K562 (cell line): ENCODE measurements around the gene LRP10. TPM values are rescaled to one million over a fixed set of nuclear protein-coding genes. Genes with fewer than 3 reads are reported as not detected.

Source experiments
- CBFA2T3 ChIP-seq: fragments of 450-650 bp; IDR thresholded peaks from 2 replicates; pipeline ENCODE4 v1.6.1; 2017
- DDX20 ChIP-seq: fragments of 450-650 bp; IDR thresholded peaks from 2 replicates; pipeline ENCODE4 v1.6.1; 2016; ENCODE audit warnings: missing genetic modification characterization, low read depth, mild to moderate bottlenecking, missing compliant biosample characterization, moderate library complexity
- GATAD2A ChIP-seq: fragments of 450-650 bp; IDR thresholded peaks from 2 replicates; pipeline ENCODE4 v1.6.1; 2017
- GATAD2B ChIP-seq: fragments of 450-650 bp; IDR thresholded peaks from 2 replicates; pipeline ENCODE4 v1.6.1; 2017; ENCODE audit warnings: mild to moderate bottlenecking, borderline replicate concordance
- KAT8 ChIP-seq: fragments of 450-650 bp; IDR thresholded peaks from 2 replicates; pipeline ENCODE4 v1.6.1; 2016; ENCODE audit warnings: low read depth, mild to moderate bottlenecking
- LCOR ChIP-seq: sonication (generic); formaldehyde crosslinking; IDR thresholded peaks from 2 replicates; pipeline ENCODE4 v1.8.0; 2022; ENCODE audit warnings: mild to moderate bottlenecking, missing genetic modification reagents
- MIER1 ChIP-seq: fragments of 450-650 bp; IDR thresholded peaks from 2 replicates; pipeline ENCODE4 v1.6.1; 2016; ENCODE audit warnings: antibody characterized with exemption, mild to moderate bottlenecking, low read depth
- NCOR1 ChIP-seq: fragments of 450-650 bp; IDR thresholded peaks from 2 replicates; pipeline ENCODE4 v1.6.1; 2016; ENCODE audit warnings: mild to moderate bottlenecking, moderate library complexity
- NFXL1 ChIP-seq: fragments of 450-650 bp; formaldehyde crosslinking; IDR thresholded peaks from 2 replicates; pipeline ENCODE4 v1.4.0; 2021; ENCODE audit warnings: mild to moderate bottlenecking
- PHF21A ChIP-seq: fragments of 450-650 bp; IDR thresholded peaks from 2 replicates; pipeline ENCODE4 v1.6.1; 2017; ENCODE audit warnings: low read depth, borderline replicate concordance
- POLR2B ChIP-seq: fragments of 450-650 bp; IDR thresholded peaks from 2 replicates; pipeline ENCODE4 v1.6.1; 2018; ENCODE audit warnings: low read depth; ENCODE audit not compliant: partially characterized antibody
- PURB ChIP-seq: sonication (generic); formaldehyde crosslinking; IDR thresholded peaks from 2 replicates; pipeline ENCODE4 v1.9.0; 2021; ENCODE audit warnings: low read depth, mild to moderate bottlenecking, missing genetic modification reagents
- RBM34 ChIP-seq: fragments of 200-400 bp; formaldehyde crosslinking; IDR thresholded peaks from 2 replicates; pipeline ENCODE4 v1.6.1; 2018; ENCODE audit warnings: low read length, borderline replicate concordance; ENCODE audit not compliant: insufficient read depth
- SMARCA5 ChIP-seq: fragments of 450-650 bp; IDR thresholded peaks from 2 replicates; pipeline ENCODE4 v1.6.1; 2016
- SOX6 ChIP-seq: fragments of 450-650 bp; IDR thresholded peaks from 2 replicates; pipeline ENCODE4 v1.6.1; 2014; ENCODE audit warnings: mild to moderate bottlenecking
- STAG1 ChIP-seq: sonication (generic); formaldehyde crosslinking; IDR thresholded peaks from 2 replicates; pipeline ENCODE4 v1.5.0; 2020; ENCODE audit warnings: missing genetic modification reagents, borderline replicate concordance
- TBL1XR1 ChIP-seq, 2 experiments: IDR thresholded peaks; 2 replicates each; pipeline ENCODE4 v1.6.1; 2012; ENCODE audit warnings: improper control_type of control experiment in 2 of 2, low read length in 2 of 2, mild to moderate bottlenecking in 1 of 2
- TCF7L2 ChIP-seq: fragments of 150-350 bp; IDR thresholded peaks from 2 replicates; pipeline ENCODE4 v1.6.1; 2016; ENCODE audit warnings: low read depth, mild to moderate bottlenecking, low read length, moderate library complexity
- ZBED1 ChIP-seq: IDR thresholded peaks from 2 replicates; pipeline ENCODE4 v1.6.1; 2014
- ZC3H11A ChIP-seq: IDR thresholded peaks from 2 replicates; pipeline ENCODE4 v1.6.1; 2012; ENCODE audit warnings: low read depth, low read length, improper control_type of control experiment
- ZC3H8 ChIP-seq: fragments of 450-650 bp; IDR thresholded peaks from 2 replicates; pipeline ENCODE4 v1.6.1; 2017
- ZNF175 ChIP-seq: fragments of 200-800 bp; sonication (Bioruptor generic); IDR thresholded peaks from 2 replicates; pipeline ENCODE4 v1.6.1; 2016; ENCODE audit warnings: low read depth, mild to moderate bottlenecking, missing genetic modification characterization, missing compliant biosample characterization
- ZNF232 ChIP-seq: sonication (generic); formaldehyde crosslinking; IDR thresholded peaks from 2 replicates; pipeline ENCODE4 v1.8.0; 2022; ENCODE audit warnings: mild to moderate bottlenecking, missing genetic modification reagents
- ZNF253 ChIP-seq: fragments of 250-450 bp; sonication (Bioruptor Pico); conservative IDR thresholded peaks from 2 replicates; pipeline ENCODE4 v1.6.1; 2021; ENCODE audit warnings: mild to moderate bottlenecking
- ZNF668 ChIP-seq: fragments of 250-450 bp; sonication (Bioruptor Pico); IDR thresholded peaks from 2 replicates; pipeline ENCODE4 v1.8.0; 2022; ENCODE audit warnings: mild to moderate bottlenecking, inconsistent platforms
- ZSCAN29 ChIP-seq: fragments of 450-650 bp; IDR thresholded peaks from 2 replicates; pipeline ENCODE4 v1.6.1; 2017
- polyA plus RNA-seq, 8 experiments: library from polyadenylated mRNA; depleted of rRNA in 4 of 8; stranded (reverse) in 5 of 8; unstranded in 3 of 8; fragments of >200 nt; fragmentation: Nextera tagmentation in 2 of 8; fragmentation: Illumina TruSeq in 1 of 8; extraction: Ambion mirVana in 2 of 8; extraction: Trizol in 1 of 8; gene quantifications; 2 replicates each; pipeline versions ENCODE4 v1.2.1 to v1.2.3, GENCODE V29; 2011 to 2014; ENCODE audit warnings: inconsistent platforms in 1 of 8, missing spikeins in 1 of 8
- total RNA-seq, 7 experiments: library from RNA; depleted of rRNA in 6 of 7; stranded (reverse); fragments of >200 nt in 6 of 7; fragmentation: Illumina TruSeq in 2 of 7; extraction: Trizol in 2 of 7; gene quantifications; 2 replicates each; pipeline versions ENCODE4 v1.2.1 to v1.2.3, GENCODE V29; 2011 to 2021; ENCODE audit warnings: low replicate concordance in 1 of 7
- TF ChIP-seq, protein P1 (sequence below): fragments of 450-650 bp; IDR thresholded peaks from one replicate; pipeline ENCODE4 v1.6.1; 2018; ENCODE audit warnings: mild to moderate bottlenecking, moderate library complexity; ENCODE audit not compliant: partially characterized antibody
- TF ChIP-seq, protein P2 (sequence below): fragments of 450-650 bp; IDR thresholded peaks from 2 replicates; pipeline ENCODE4 v1.6.1; 2017; ENCODE audit warnings: antibody characterized with exemption, mild to moderate bottlenecking

Gene LRP10
- total and polyA plus RNA-seq, 9 of the 15 experiments (the other 6 are each of a cell fraction or from before 2014, with no cell fraction given): 1.3 to 45.5 (median 10.9) TPM

GRCh38 chr14:22852940-22853767 lies 18.4 kb upstream of the LRP10 start (continued):
- TF ChIP-seq SMARCA5 (no peak; the same call in none of the 2 replicates), ZSCAN29 (no peak), TBL1XR1 (IDR thresholded peaks at IDR 0.05; ENCODE audit: low read length in 2 of 2) (no peak), ZC3H8 (no peak), CBFA2T3 (no peak), GATAD2B (no peak), GATAD2A (no peak), STAG1 (peak; percentile 92), TCF7L2 (no peak), ZBED1 (no peak), POLR2B (no peak), ZNF253 (CRISPR knock-in tag) (no peak), SOX6 (peak; percentile 54), PURB (no peak), ZNF175 (CRISPR knock-in tag) (no peak), ZNF668 (CRISPR knock-in tag) (no peak), NCOR1 (no peak), MIER1 (no peak), ZNF232 (CRISPR knock-in tag) (no peak), PHF21A (no peak), DDX20 (tag) (no peak), RBM34 (no peak), KAT8 (no peak), NFXL1 (CRISPR knock-in tag) (no peak), LCOR (CRISPR knock-in tag) (peak; percentile 67; the same call in 1 of the 2 replicates), ZC3H11A (no peak)
- TF ChIP-seq, protein P1, sequence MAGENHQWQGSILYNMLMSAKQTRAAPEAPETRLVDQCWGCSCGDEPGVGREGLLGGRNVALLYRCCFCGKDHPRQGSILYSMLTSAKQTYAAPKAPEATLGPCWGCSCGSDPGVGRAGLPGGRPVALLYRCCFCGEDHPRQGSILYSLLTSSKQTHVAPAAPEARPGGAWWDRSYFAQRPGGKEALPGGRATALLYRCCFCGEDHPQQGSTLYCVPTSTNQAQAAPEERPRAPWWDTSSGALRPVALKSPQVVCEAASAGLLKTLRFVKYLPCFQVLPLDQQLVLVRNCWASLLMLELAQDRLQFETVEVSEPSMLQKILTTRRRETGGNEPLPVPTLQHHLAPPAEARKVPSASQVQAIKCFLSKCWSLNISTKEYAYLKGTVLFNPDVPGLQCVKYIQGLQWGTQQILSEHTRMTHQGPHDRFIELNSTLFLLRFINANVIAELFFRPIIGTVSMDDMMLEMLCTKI: no peak
- TF ChIP-seq, protein P2, sequence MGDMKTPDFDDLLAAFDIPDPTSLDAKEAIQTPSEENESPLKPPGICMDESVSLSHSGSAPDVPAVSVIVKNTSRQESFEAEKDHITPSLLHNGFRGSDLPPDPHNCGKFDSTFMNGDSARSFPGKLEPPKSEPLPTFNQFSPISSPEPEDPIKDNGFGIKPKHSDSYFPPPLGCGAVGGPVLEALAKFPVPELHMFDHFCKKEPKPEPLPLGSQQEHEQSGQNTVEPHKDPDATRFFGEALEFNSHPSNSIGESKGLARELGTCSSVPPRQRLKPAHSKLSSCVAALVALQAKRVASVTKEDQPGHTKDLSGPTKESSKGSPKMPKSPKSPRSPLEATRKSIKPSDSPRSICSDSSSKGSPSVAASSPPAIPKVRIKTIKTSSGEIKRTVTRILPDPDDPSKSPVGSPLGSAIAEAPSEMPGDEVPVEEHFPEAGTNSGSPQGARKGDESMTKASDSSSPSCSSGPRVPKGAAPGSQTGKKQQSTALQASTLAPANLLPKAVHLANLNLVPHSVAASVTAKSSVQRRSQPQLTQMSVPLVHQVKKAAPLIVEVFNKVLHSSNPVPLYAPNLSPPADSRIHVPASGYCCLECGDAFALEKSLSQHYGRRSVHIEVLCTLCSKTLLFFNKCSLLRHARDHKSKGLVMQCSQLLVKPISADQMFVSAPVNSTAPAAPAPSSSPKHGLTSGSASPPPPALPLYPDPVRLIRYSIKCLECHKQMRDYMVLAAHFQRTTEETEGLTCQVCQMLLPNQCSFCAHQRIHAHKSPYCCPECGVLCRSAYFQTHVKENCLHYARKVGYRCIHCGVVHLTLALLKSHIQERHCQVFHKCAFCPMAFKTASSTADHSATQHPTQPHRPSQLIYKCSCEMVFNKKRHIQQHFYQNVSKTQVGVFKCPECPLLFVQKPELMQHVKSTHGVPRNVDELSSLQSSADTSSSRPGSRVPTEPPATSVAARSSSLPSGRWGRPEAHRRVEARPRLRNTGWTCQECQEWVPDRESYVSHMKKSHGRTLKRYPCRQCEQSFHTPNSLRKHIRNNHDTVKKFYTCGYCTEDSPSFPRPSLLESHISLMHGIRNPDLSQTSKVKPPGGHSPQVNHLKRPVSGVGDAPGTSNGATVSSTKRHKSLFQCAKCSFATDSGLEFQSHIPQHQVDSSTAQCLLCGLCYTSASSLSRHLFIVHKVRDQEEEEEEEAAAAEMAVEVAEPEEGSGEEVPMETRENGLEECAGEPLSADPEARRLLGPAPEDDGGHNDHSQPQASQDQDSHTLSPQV: peak; percentile 84; the same call in 1 of the 2 replicates
